ENCODE measurements around the gene TPCN1.

Gene TPCN1

DNA sequence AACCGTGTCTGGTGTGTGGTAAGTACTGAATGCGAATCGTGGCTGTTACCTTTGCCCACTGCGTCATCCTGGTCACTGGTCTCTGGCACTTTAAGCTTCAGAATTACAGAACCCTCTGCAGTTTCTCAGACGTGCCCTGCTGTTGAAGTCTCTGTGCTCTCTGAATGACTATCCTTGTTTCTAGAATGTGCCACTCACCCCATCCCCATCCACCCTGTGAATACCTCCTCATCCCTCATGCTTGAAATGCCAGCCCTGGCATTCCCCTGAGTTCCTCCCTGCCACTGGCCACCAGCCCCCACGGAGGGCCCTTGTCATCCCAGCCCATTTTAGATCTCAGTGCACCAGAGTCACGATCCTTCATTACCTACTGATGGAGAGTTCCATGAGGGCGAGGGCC lies 21.3 kb downstream of the TPCN1 start:
- no peak for DNase-seq

GRCh38 chr12:113244047-113244460 lies 22.8 kb downstream of the TPCN1 start:
- DNase-seq, result peak; percentile 20 to 48

DNA sequence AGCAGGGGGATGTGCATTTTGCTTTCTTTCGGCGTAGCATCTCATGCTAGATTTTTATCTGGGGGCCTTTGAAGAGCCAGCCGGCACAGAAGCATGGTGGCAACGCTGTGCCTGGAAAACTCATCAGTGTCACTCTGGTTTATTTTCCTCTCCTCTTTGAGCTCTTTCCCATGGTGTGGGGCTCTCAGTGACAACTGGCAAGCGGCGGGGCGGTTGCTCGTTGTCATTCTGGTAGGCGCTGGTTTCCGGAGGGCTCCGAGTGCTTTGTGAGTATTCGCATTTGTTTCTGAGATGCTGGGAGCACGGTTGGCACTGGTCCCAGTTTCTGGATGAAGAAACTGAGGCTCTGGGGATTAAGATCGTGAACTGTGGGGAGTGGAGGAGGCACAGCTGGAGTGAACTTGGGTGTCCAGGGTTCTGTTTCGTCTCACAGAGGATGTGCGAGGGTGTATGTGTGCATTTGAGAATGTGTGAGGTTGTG lies 23.3 kb downstream of the TPCN1 start:
- no peak for DNase-seq

- peak; percentile 94 to 97 for DNase-seq
Measured at GRCh38 chr12:113245695-113246477, 24.6 kb downstream of the TPCN1 start.

GRCh38 chr12:113246478-113247122 lies 25.3 kb downstream of the TPCN1 start:
- DNase-seq, result no peak

DNA sequence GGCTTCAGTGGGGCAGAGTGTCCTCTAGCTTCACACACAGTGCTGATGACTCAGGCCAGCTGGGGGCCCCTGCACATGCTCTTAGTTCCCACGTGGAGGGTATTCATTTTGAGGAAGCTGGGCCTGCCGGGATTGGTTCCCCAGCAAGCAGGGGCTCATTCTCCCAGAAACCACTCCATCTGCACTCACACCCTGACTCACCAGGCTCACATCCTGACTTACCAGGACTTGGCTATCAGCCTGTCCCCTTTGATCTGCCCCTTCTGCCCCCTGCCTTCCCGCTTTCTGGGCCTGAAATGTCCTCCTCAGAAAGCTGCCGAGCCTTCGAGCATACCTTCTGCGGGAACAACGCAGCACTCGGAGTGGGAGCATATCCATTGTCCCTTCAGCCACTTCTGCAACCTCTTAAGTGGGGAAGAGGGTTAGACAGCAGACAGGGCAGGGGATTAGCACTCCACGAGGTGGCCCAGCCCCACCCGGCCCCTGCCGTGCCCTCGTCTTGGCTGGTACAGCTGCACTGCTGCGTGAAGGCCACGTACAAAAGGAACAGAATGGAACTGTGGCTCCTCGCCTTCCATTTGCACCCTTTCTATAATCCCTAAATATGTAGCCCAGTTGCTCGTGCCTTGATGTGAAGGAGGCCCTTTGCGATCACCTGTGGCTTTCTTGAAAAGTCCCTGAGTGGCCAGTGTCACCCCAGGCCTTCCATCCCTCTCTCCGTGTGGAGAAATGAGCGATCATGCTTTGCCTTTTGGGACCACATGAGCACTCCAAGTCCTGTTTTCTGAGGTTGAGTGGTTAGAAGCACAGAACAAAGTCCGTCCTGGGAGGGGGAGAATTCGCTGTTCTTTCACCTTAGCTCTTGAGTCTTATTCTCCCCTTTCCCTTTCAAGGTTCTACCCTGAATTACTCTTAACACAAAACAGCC lies 26.1 kb downstream of the TPCN1 start:
- DNase-seq, result no peak

GRCh38 chr12:113248051-113248825 lies 27.0 kb downstream of the TPCN1 start:
- no peak for DNase-seq

DNA sequence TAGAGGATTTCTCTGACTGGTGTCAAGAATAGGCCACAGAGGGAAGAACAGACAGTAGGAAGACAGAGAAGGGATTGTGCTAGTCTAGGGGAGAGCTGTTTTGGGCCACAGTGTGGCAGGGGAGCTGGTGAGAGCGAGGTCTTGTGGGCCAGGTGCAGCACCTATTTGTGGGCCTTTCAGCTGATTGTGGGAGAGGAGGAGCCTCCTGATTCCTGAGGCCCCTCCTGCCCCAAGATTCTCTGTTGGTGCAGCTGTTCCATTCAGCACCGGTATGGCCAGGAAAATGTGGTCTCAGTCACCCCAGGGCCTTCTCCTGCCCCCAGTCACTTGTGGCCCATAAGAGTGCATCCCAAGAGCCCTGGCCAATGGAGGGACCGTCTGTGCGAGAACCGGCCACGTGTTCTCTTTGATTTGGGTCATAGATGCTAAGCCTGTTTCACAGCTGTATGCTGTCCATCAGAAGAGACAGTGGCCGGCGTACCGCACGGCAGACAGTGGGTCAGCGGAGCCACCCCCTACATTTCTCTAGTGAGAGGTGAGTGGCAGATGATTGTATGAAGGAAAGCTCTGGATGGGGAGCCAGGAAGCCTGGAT lies 27.7 kb downstream of the TPCN1 start:
- no peak for DNase-seq

DNA sequence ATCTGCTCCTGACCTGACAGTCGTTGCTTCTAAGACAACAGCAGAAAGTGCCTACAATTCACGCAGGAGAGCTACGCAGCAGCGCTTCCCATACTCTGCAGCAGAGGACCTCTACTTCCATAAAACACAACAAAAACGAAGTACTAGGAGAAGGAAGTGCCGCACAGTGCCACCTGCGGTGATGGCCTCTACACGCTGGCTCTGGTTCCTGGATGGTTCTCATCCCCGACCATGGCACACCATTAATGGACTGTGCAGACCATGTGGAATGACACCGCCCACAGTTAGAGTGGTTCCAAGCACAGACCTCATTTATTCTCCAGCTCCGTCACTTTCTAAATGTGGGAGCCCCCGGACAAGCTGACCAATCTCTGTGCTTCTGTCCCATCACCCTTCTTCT lies 28.3 kb downstream of the TPCN1 start:
- DNase-seq, result no peak

GRCh38 chr12:113250045-113250444 lies 28.8 kb downstream of the TPCN1 start:
- no peak for DNase-seq

DNA sequence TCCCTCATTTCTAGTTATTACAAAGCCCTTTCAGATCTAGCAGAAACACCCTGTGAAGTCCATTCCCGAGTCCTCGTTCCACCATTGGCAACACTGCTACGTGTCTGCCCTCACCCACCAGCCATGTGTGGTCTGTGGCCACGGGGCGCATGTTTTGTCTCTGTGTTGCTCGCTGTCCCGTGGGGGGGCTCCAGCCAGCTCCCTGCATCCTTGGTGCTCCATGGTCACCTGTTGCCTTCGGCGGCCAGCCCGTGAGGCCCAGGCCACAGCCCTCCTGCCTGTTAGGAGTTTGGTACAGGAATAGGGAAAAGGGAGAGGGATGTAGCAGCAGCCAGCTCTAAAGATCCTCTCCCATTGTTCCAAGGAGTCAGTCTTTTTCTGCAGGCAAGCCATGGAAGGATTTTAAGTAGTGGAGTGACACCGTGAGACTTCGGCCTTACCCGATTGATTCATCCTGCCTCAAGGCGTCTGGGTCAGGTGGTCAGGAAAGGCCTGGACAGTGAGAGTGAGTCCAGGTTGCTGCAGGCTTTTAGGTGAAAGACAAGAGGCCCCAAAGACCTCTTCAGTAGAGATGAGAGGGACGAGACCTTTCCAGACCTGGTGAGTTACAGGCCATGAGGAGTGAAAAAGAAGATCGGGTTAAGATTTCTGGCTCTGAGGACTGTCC lies 30.3 kb downstream of the TPCN1 start:
- DNase-seq, result no peak

DNA sequence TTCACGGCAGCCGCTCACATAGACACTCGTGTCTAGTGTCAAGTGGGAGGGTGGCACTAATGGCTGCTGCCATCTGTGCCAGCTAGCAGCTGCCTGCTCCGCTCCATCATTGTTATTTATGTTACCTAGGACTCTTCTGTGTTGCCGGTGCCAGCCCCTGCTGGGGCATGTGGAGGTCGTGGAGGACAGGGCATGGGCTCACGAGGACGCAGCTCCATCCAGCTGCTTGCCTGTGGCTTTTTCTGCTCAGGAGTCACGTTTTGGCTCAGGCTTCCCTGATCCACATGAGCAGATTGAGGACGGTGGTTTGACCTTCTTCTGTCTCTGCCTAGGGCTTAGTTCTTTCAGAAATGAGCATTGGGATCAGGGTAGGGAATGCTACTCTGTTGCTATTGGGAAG lies 31.2 kb downstream of the TPCN1 start:
- DNase-seq, result no peak

GRCh38 chr12:113253532-113254285 lies 32.4 kb downstream of the TPCN1 start:
- DNase-seq, result no peak

- no peak for DNase-seq
Measured at GRCh38 chr12:113254298-113254697, 33.0 kb downstream of the TPCN1 start.

DNA sequence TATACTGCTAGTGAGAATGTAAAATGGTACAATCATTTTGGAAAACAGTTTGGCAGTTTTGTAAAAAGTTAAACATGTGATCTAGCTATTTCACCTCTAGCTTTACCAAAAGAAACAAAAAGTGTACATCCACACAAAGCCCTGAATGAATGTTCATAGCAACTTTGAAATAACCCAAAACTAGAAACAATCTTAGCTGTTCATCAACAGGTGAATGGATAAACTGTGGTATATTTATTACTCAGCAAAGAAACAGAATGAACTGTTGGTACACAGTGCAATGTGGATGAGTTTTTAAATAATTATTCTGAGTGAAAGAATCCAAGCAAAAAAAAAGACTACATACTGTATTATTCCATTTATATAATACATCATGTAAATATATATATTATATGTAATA lies 36.3 kb downstream of the TPCN1 start:
- no peak for DNase-seq

GRCh38 chr12:113260127-113260526 lies 38.9 kb downstream of the TPCN1 start:
- no peak for DNase-seq

DNA sequence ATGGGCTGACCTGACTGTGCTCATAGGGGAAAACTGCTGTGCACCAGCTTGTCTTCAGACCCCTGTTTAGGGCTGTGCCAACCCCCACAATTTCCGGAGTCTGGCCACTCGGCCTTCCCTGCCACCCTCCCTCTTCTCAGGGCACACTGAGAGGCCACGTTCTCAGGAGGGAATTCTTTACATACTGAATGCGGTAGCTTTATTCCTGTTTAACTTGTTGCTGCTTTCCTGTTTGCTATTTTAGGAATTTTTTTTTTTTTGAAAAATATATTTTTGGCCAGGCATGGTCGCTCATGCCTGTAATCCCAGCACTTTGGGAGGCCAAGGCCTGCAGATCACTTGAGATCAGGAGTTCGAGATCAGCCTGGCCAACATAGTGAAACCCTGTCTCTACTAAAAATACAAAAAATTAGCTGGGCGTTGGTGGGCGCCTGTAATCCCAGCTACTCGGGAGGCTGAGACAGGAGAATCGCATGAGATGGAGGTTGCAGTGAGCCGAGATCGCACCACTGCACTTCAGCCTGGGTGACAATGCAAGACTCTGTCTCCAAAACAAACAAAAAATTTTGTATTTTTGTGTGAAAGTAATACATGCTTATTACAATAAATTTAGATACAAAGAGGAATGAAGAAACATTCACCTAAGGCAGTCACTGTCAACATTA lies 39.5 kb downstream of the TPCN1 start:
- no peak for DNase-seq

- DNase-seq, result no peak
Measured at GRCh38 chr12:113261847-113262470, 40.7 kb downstream of the TPCN1 start.

GRCh38 chr12:113262710-113263109 lies 41.4 kb downstream of the TPCN1 start:
- no peak for DNase-seq
